ENCODE measurements around the gene IQSEC1.

The IQSEC1 gene

DNA sequence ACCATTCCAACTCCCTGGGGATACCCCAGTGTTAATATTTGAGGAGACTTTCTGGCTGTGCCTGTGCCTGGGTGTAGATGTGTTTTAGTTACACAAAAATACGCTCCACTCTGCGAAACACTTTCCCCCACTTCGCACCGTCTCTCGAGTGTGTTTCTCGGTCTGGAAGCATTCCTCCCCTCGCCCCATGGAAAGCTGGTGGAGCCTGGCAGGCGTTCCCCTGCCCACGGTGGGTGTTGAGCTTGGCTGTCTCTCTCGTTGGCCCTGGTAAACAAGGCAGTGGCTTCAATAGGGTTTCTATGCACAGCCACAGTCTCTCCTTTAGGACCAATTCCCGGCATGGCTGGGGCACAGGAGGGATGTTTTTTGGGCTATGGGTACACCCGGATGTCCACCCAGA lies 19.3 kb downstream of the IQSEC1 start:
- no peak for DNase-seq (ENCODE audit: low read depth in 2 of 2)
- TF ChIP-seq, protein P1, sequence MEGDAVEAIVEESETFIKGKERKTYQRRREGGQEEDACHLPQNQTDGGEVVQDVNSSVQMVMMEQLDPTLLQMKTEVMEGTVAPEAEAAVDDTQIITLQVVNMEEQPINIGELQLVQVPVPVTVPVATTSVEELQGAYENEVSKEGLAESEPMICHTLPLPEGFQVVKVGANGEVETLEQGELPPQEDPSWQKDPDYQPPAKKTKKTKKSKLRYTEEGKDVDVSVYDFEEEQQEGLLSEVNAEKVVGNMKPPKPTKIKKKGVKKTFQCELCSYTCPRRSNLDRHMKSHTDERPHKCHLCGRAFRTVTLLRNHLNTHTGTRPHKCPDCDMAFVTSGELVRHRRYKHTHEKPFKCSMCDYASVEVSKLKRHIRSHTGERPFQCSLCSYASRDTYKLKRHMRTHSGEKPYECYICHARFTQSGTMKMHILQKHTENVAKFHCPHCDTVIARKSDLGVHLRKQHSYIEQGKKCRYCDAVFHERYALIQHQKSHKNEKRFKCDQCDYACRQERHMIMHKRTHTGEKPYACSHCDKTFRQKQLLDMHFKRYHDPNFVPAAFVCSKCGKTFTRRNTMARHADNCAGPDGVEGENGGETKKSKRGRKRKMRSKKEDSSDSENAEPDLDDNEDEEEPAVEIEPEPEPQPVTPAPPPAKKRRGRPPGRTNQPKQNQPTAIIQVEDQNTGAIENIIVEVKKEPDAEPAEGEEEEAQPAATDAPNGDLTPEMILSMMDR (IDR thresholded peaks at IDR 0.05; ENCODE audit: low read depth, low read length): no peak
- H3K4me3 ChIP-seq (replicated peaks in 1 of 2; ENCODE audit: low read depth in 2 of 2, low read length in 2 of 2): no peak overlapping the region

DNA sequence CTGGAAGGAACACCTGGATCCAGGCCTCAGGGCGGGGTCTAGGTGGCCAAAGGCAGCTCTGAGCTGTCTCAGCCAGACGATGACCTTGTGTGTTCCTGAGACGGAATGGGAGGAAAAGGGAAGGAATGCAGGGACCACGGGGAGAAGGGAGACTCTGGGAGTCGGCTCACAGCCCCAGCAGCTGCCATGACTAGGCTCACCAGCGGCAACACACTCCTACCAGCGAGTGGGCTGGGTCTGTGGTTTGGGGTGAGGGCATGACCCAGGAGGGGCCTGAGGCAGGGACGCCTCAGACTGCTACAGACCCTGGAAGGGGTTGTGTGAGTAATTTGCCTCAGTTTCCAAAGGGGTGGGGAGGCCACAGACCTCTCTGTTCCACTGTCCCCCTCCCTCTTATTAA lies 19.8 kb downstream of the IQSEC1 start:
- no peak overlapping the region for H3K4me3 ChIP-seq (replicated peaks in 1 of 2; ENCODE audit: low read depth in 2 of 2, low read length in 2 of 2)
- TF ChIP-seq, protein P1 (IDR thresholded peaks at IDR 0.05; ENCODE audit: low read depth, low read length): no peak
- no peak for DNase-seq (ENCODE audit: low read depth in 2 of 2)

DNA sequence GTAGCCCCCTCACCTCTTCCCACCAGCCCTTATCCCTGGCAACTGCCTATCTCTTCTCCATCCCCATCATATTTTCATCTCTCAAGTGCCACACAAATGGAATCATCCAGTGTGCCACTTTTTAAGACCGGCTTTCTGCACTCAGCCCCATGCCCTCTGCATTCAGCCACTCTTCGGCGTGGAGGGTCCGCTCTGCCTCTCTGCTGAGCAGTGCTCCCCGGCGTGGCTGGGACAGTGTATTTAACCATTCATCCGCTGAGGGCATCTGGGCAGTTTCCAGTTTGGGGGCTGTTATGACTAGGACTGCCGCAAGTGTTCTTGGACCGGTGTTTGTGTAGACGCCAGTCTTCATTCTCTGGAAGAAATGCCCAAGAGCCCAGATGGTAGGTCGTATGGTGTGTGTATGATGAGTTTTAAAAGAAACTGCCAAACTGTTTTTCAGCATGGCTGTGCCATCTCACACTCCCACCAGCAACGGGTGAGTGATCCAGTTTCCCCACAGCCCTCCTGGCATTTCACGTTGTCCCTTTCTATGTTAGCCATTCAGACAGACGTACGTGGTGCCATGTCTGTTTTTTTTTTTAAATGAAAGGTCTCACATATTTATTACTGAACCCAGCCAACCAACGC lies 20.9 kb downstream of the IQSEC1 start:
- DNase-seq (ENCODE audit: low read depth in 2 of 2): no peak
- TF ChIP-seq, protein P1 (IDR thresholded peaks at IDR 0.05; ENCODE audit: low read depth, low read length): no peak
- H3K4me3 ChIP-seq (replicated peaks in 1 of 2; ENCODE audit: low read depth in 2 of 2, low read length in 2 of 2): no peak overlapping the region

DNA sequence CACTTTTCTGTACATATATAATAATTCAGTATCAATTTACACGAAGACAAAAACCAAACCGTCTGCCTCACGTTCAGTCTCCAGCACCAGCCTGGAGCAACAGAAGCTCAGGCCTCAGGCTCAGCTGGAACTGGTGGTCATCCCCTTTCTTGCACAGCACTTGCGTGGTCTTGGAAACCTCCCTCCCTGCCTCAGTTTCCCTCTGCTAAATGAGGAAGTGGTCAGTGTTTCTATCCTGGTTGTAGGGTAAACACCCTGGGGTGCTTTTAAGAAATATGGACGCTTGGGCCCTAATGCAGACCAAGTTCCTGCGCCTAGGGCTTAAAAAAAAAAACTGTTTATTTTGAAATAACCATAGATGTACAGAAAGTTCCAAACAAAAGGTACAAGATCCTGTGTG lies 21.6 kb downstream of the IQSEC1 start:
- TF ChIP-seq, protein P1 (IDR thresholded peaks at IDR 0.05; ENCODE audit: low read depth, low read length): no peak
- DNase-seq (ENCODE audit: low read depth in 2 of 2): no peak
- H3K4me3 ChIP-seq (replicated peaks in 1 of 2; ENCODE audit: low read depth in 2 of 2, low read length in 2 of 2): no peak overlapping the region

DNA sequence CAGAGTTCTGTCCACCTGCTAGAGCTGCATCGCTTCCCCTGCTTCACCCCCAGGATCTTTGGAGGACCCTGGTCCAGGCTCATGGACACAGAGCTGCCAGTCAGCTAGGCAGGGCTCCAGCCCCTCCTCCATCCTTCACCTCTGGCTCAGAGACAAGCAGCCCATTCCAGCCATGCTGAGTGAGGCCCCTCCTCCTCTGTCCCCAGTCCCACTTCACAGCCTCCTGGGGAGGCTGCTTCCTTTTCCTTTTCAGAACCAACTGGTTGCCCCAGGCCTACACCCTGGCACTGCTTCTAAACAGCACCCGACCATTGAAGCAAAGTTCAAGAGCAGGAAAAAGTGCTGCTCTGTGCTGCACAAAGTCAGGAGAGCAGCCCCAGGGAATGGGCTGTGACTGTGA lies 22.2 kb downstream of the IQSEC1 start:
- no peak for DNase-seq (ENCODE audit: low read depth in 2 of 2)

DNA sequence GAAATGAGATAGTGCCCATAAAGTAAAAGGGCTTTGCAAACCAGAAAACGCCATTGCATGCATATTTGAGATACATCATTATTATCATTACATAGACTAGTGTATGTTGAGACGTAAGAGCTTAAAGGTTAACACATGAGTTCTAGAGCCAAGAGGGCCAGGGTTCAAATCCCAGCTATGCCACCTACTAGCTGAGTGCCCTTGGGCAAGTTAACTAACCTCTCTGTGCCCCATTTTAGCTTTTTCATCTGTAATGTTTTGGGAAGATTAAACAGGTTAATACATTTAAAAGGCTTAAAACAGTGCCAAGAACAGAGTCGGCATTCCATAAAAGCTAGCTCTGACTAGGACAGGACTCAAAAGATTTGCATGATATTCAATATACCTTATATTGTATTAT lies 22.8 kb downstream of the IQSEC1 start:
- DNase-seq (ENCODE audit: low read depth in 2 of 2): no peak
- TF ChIP-seq, protein P1 (IDR thresholded peaks at IDR 0.05; ENCODE audit: low read depth, low read length): no peak
- H3K4me3 ChIP-seq (replicated peaks in 1 of 2; ENCODE audit: low read depth in 2 of 2, low read length in 2 of 2): no peak overlapping the region

More for the DNA sequence above, 22.2 kb downstream of the IQSEC1 start:
- TF ChIP-seq, protein P1 (IDR thresholded peaks at IDR 0.05; ENCODE audit: low read depth, low read length): no peak
- no peak overlapping the region for H3K4me3 ChIP-seq (replicated peaks in 1 of 2; ENCODE audit: low read depth in 2 of 2, low read length in 2 of 2)

DNA sequence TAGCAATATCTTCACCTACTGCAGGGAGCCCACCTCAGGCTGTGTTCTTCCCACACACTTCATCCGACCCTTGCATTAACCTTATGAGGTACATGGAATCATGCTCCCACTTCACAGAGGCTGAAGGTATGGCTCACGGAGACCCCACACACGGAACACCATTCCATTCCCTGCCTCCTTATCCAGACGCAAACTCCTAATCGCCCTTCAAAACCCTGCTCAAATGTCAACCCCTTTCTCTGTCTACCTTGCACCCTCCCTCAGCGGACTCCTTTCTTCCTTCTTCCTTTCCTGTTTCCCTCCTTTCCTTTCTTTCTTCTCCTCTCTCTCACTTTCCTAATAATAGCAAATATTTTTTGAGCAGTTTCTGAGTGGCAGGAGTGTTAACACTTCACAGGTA lies 23.8 kb downstream of the IQSEC1 start:
- TF ChIP-seq, protein P1 (IDR thresholded peaks at IDR 0.05; ENCODE audit: low read depth, low read length): no peak
- no peak overlapping the region for H3K4me3 ChIP-seq (replicated peaks in 1 of 2; ENCODE audit: low read depth in 2 of 2, low read length in 2 of 2)
- no peak for DNase-seq (ENCODE audit: low read depth in 2 of 2)

Data from cardiac fibroblast (primary cell).